Measurements from ENCODE around the gene GPATCH1.
"Not testable (repeated sequence)": the region's sequence is repeated elsewhere in the genome, so short reads cannot be mapped to it uniquely, and the experiment has no call there.

Gene GPATCH1

GRCh38 chr19:33157906-33158305 is 76.9 kb downstream of the GPATCH1 start:
- DNase-seq (ENCODE audit: low read depth) = no peak
- no peak overlapping the region for H3K4me3 ChIP-seq (ENCODE audit: control insufficient read depth, low read depth, low read length)
- no peak for TF ChIP-seq CTCF (conservative IDR thresholded peaks at IDR 0.05; ENCODE audit: control insufficient read depth, insufficient read depth, low read depth, low read length)

DNA sequence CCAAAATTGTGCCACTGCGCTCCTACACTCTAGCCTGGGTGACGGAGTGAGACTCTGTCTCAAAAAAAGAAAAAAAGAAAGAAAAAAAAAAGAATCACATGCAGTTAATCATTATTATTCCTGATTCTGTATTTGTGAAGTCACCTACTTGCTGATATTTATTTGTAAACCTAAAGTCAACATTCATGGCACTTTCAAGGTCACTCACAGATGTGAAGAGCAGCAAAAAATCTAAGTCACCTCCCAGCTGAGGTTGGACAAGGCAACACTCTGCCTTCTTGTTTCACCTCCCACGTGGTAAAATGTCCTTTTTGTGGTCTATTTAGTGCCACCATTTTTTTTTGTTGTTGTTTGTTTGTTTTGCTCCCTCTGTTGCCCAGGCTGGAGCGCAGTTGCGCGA is 77.4 kb downstream of the GPATCH1 start:
- H3K4me3 ChIP-seq (ENCODE audit: control insufficient read depth, low read depth, low read length) = no peak overlapping the region
- no peak for TF ChIP-seq CTCF (conservative IDR thresholded peaks at IDR 0.05; ENCODE audit: control insufficient read depth, insufficient read depth, low read depth, low read length)
- DNase-seq (ENCODE audit: low read depth) = no peak

DNA sequence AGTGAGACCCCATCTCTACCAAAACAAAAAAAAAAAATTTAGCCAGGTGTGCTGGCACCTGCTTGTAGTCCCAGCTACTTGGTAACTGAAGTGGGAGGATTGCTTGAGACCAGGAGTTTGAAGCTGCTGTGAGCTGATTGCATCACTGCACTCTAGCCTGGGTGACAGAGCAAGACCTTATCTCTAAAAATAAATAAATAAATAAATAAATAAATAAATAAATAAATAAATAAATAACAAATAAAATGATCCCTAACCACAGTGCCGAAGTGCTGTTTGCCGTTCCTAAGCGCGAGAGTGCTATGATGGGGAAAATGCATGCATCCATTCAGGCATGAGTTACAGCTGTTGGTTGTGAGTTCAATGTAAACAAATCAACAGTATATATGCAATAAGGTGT is 78.2 kb downstream of the GPATCH1 start:
- H3K4me3 ChIP-seq (ENCODE audit: control insufficient read depth, low read depth, low read length) = no peak overlapping the region
- no peak for DNase-seq (ENCODE audit: low read depth)
- TF ChIP-seq CTCF (conservative IDR thresholded peaks at IDR 0.05; ENCODE audit: control insufficient read depth, insufficient read depth, low read depth, low read length) = no peak

DNA sequence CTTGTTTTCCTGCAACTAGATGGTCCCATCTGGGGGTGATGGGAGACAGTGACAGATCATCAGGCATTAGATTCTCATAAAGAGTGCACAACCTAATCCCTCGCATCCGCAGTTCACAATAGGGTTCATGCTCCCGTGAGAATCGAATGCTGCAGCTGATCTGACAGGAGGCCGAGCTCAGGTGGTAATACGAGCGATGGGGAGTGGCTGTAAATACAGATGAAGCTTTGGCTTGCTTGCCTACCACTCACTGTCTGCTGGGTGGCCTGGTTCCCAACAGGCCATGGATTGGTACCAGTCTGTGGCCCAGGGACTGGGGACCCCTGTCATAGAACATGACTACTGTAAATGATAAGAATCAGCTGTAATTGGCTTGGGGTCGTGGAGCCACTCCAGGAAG is 78.9 kb downstream of the GPATCH1 start:
- no peak for DNase-seq (ENCODE audit: low read depth)
- TF ChIP-seq CTCF (conservative IDR thresholded peaks at IDR 0.05; ENCODE audit: control insufficient read depth, insufficient read depth, low read depth, low read length) = no peak
- no peak overlapping the region for H3K4me3 ChIP-seq (ENCODE audit: control insufficient read depth, low read depth, low read length)

- no peak for DNase-seq (ENCODE audit: low read depth)
- H3K4me3 ChIP-seq (ENCODE audit: control insufficient read depth, low read depth, low read length) = no peak overlapping the region
- no peak for TF ChIP-seq CTCF (conservative IDR thresholded peaks at IDR 0.05; ENCODE audit: control insufficient read depth, insufficient read depth, low read depth, low read length)
These were observed 80.2 kb downstream of the GPATCH1 start for GRCh38 chr19:33161201-33161600.

GRCh38 chr19:33163481-33163880 is 82.5 kb downstream of the GPATCH1 start:
- no peak for DNase-seq (ENCODE audit: low read depth)
- TF ChIP-seq CTCF (conservative IDR thresholded peaks at IDR 0.05; ENCODE audit: control insufficient read depth, insufficient read depth, low read depth, low read length) = no peak
- no peak overlapping the region for H3K4me3 ChIP-seq (ENCODE audit: control insufficient read depth, low read depth, low read length)

- not testable (repeated sequence) for H3K4me3 ChIP-seq (ENCODE audit: control insufficient read depth, low read depth, low read length)
- peak; percentile 49 for DNase-seq (ENCODE audit: low read depth)
These were observed 85.1 kb downstream of the GPATCH1 start for GRCh38 chr19:33166037-33166436.

All from fibroblast of mammary gland (primary cell).